ENCODE data around the gene RGS5. TPM values are rescaled to one million over a fixed set of nuclear protein-coding genes. Genes with fewer than 3 reads are reported as not detected.

The RGS5 gene
- total RNA-seq, 3 donors from 2014 or later = 22.0 to 156 (median 23.4) TPM

DNA sequence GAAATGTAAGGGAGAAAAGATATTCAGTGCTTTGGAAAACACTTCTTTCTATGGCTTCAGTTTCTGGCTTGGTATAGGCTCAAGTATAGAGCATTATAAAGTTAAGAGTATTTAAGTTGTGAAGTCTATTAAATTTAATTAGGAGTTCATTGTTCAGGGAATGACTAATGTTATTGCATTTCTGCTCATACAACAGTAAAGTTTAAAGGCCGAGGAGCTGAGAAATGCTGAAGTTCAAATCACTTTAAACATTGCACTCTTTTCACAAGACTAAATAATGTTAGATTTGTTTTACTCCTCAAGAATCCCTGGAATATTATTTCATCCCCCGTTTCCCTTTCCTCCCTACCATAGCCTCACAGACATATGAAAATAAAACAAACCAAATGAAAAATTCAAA lies 30.1 kb downstream of the RGS5 start:
- Histone ChIP-seq H3K4me1 (ENCODE audit: low read depth) (no peaks in the 10 kb centered on the region), H3K9me3 (no peaks in the 10 kb centered on the region), H3K4me3 (no peak overlapping the region), H3K36me3 (ENCODE audit: low read depth) (no peaks in the 10 kb centered on the region)
- intact Hi-C loops (cut with DNase I, micrococcal nuclease) = loop anchor here (10.0 kb wide), 2 partner anchors 98 to 298 kb away; no protein-coding TSS in a partner anchor
- TF ChIP-seq, protein P1, sequence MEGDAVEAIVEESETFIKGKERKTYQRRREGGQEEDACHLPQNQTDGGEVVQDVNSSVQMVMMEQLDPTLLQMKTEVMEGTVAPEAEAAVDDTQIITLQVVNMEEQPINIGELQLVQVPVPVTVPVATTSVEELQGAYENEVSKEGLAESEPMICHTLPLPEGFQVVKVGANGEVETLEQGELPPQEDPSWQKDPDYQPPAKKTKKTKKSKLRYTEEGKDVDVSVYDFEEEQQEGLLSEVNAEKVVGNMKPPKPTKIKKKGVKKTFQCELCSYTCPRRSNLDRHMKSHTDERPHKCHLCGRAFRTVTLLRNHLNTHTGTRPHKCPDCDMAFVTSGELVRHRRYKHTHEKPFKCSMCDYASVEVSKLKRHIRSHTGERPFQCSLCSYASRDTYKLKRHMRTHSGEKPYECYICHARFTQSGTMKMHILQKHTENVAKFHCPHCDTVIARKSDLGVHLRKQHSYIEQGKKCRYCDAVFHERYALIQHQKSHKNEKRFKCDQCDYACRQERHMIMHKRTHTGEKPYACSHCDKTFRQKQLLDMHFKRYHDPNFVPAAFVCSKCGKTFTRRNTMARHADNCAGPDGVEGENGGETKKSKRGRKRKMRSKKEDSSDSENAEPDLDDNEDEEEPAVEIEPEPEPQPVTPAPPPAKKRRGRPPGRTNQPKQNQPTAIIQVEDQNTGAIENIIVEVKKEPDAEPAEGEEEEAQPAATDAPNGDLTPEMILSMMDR (IDR thresholded peaks at IDR 0.05) = no peak
- no peak for DNase-seq
- no peak for ATAC-seq

DNA sequence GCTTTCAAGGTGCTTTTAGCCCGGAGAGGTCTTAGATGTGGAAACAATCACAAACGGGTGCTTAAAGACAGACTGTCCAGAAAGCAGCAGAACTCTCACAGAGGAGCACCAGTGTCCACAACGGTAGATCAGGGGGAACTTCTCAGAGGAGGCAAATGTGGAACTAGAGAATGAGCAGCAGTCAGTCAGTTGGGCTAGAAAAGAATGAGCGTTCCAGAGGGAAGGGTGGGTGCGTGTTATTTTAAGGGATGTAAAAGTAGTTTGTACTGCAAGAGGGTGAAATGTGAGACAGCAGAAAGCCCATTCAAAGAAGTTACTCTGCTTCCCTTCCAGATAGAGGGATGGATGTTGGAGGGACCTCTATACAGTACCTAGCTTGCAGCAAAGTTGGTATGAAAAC lies 30.9 kb downstream of the RGS5 start:
- no peaks in the 10 kb centered on the region for H3K4me1 ChIP-seq (ENCODE audit: low read depth)
- H3K9me3 ChIP-seq = no peaks in the 10 kb centered on the region
- H3K4me3 ChIP-seq = no peak overlapping the region
- intact Hi-C loops (cut with DNase I, micrococcal nuclease) = loop anchor here (10.0 kb wide), 2 partner anchors 97 to 297 kb away; no protein-coding TSS in a partner anchor
- no peak for ATAC-seq
- TF ChIP-seq, protein P1 (IDR thresholded peaks at IDR 0.05) = no peak
- DNase-seq = no peak
- H3K36me3 ChIP-seq (ENCODE audit: low read depth) = no peaks in the 10 kb centered on the region

DNA sequence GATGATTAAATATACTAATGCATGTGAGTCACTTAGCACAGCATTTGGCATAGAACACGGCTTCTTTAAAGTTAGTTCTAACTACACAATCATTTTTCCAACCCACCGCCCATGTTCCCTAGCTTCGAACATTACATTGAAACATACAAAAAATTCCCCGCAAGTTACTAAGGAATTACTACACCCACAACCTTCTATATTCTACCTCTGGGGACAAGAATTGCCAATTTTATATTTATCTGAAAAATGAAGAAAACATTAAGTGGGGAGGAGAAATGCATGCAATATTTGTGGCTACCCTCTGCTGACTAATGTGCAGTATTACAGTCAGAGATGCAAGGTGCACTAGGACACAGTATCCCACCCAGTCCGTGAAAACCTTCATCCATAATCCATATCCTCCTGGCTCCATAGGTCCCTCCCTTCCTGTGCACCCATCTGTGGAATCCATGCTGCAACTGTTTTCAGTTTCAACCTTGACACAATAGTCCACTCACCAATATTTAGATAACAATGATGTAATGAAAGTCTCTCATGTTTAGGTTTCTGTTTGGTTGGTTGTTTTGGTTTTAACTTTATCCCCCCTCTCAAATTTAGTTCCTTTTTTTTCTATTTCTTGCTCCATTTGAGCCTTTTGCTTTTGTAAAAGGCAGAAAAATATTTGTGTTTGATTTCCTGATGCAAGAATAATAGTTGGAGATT lies 31.6 kb downstream of the RGS5 start:
- H3K4me3 ChIP-seq = no peak overlapping the region
- no peaks in the 10 kb centered on the region for H3K36me3 ChIP-seq (ENCODE audit: low read depth)
- H3K4me1 ChIP-seq (ENCODE audit: low read depth) = no peaks in the 10 kb centered on the region
- no peak for ATAC-seq
- no peak for DNase-seq
- TF ChIP-seq, protein P1 (IDR thresholded peaks at IDR 0.05) = no peak
- no peaks in the 10 kb centered on the region for H3K9me3 ChIP-seq
- intact Hi-C loops (cut with DNase I, micrococcal nuclease) = loop anchor here (10.0 kb wide), 2 partner anchors 96 to 296 kb away; no protein-coding TSS in a partner anchor

DNA sequence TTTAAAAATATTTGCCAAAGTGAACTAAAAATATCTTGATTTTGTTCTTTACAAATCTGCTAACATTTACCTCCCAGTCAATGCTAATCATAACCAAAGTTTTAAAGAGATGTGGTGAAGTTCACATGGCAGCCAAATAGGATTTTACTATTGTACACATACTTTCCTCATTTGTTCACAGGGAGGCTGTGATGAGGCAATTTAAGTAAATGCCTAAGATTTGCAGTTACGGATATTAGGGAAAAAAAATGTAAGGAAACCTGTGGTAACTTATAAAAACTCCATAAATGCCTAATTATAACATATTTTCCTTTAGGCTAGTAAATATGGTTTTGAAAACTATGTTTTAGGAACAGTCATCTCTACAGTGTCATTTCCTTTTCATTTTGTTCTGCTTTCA lies 32.4 kb downstream of the RGS5 start:
- TF ChIP-seq, protein P1 (IDR thresholded peaks at IDR 0.05) = no peak
- Histone ChIP-seq H3K4me1 (ENCODE audit: low read depth) (no peaks in the 10 kb centered on the region), H3K9me3 (no peaks in the 10 kb centered on the region), H3K4me3 (no peak overlapping the region), H3K36me3 (ENCODE audit: low read depth) (no peaks in the 10 kb centered on the region)
- intact Hi-C loops (cut with DNase I, micrococcal nuclease) = loop anchor here (10.0 kb wide), 2 partner anchors 96 to 296 kb away; no protein-coding TSS in a partner anchor
- no peak for DNase-seq
- ATAC-seq = no peak

DNA sequence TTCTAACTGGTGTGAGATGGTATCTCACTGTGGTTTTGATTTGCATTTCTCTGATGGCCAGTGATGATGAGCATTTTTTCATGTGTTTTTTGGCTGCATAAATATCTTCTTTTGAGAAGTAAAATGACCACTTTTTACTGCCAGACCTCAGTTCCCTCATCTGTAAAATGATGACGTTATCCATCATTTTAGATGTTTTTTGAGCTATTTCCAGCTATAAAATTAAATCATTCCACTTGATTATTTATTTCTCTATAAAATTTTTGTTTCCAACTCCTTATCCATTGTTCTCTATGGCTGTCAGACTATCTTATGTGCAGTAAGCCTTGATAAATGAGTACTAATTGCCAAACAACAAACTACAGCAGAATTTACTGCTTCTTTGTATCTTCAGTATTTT lies 33.2 kb downstream of the RGS5 start:
- Histone ChIP-seq H3K36me3 (ENCODE audit: low read depth) (no peaks in the 10 kb centered on the region), H3K4me3 (no peak overlapping the region), H3K9me3 (no peaks in the 10 kb centered on the region), H3K4me1 (ENCODE audit: low read depth) (no peaks in the 10 kb centered on the region)
- no peak for ATAC-seq
- DNase-seq = no peak
- intact Hi-C loops (cut with DNase I, micrococcal nuclease) = no loop called here
- TF ChIP-seq, protein P1 (IDR thresholded peaks at IDR 0.05) = no peak

Measured in mucosa of descending colon (tissue), 3 donors.